ENCODE data around the gene SVIL.

The SVIL gene

GRCh38 chr10:29559996-29560395 is 74.8 kb downstream of the SVIL start:
- no peak overlapping the region for H4K8ac ChIP-seq (ENCODE audit: low read depth, low read length)
- no peak overlapping the region for H4K91ac ChIP-seq (ENCODE audit: low read depth, low read length)
- H3K4me3 ChIP-seq (ENCODE audit: low read depth, low read length), result no peak overlapping the region
- H2AFZ ChIP-seq (ENCODE audit: insufficient read depth, low read length, poor library complexity), result no peak overlapping the region
- DNase-seq, result no peak
- no peaks in the 10 kb centered on the region for H3K79me2 ChIP-seq (ENCODE audit: control insufficient read depth, insufficient read depth, low read length, poor library complexity)
- no peak overlapping the region for H3K4ac ChIP-seq (ENCODE audit: low read depth, low read length)
- H3K79me1 ChIP-seq (ENCODE audit: low read length), result no peaks in the 10 kb centered on the region
- H3K36me3 ChIP-seq (ENCODE audit: control insufficient read depth in 1 of 2, insufficient read depth in 2 of 2, low read length in 2 of 2), result peaks cover 0 to 4% of the 10 kb centered on the region in 2 experiments
- H3K18ac ChIP-seq (ENCODE audit: low read length), result no peak overlapping the region
- no peak overlapping the region for H3K27ac ChIP-seq (ENCODE audit: low read depth, low read length)
- no peak overlapping the region for H2BK120ac ChIP-seq (ENCODE audit: insufficient read depth, low read length, poor library complexity)
- WGBS (ENCODE audit: extremely low coverage, insufficient coverage, insufficient read length), result no CpG with 5 or more reads among the region's 4 CpGs
- H2BK5ac ChIP-seq (ENCODE audit: low read depth, low read length, poor library complexity), result no peak overlapping the region
- no peak overlapping the region for H4K12ac ChIP-seq (ENCODE audit: low read depth, low read length)
- H3K27me3 ChIP-seq (ENCODE audit: insufficient read depth, low read length), result no peaks in the 10 kb centered on the region
- peaks cover 5 to 11% of the 10 kb centered on the region in 2 experiments for H3K4me1 ChIP-seq (ENCODE audit: control insufficient read depth in 1 of 2, insufficient read depth in 2 of 2, low read length in 2 of 2)
- no peak overlapping the region for H3K4me2 ChIP-seq (ENCODE audit: low read length)
- no peak overlapping the region for H3K23ac ChIP-seq (ENCODE audit: low read length)
- H3K9ac ChIP-seq (ENCODE audit: low read length), result no peak overlapping the region
- H2BK12ac ChIP-seq (ENCODE audit: low read length), result no peak overlapping the region
- no peak overlapping the region for H3K14ac ChIP-seq (ENCODE audit: low read length)
- H2AK5ac ChIP-seq (ENCODE audit: low read length), result no peak overlapping the region
- H3K9me3 ChIP-seq (ENCODE audit: insufficient read depth, low read depth, low read length), result peaks cover 2% of the 10 kb centered on the region

GRCh38 chr10:29557665-29558064 is 77.1 kb downstream of the SVIL start:
- Histone ChIP-seq H3K27me3 (ENCODE audit: insufficient read depth, low read length) (no peaks in the 10 kb centered on the region), H3K18ac (ENCODE audit: low read length) (no peak overlapping the region), H3K9me3 (ENCODE audit: insufficient read depth, low read depth, low read length) (peaks cover 2% of the 10 kb centered on the region), H2BK120ac (ENCODE audit: insufficient read depth, low read length, poor library complexity) (no peak overlapping the region), H3K79me1 (ENCODE audit: low read length) (no peaks in the 10 kb centered on the region), H3K4me1 (ENCODE audit: control insufficient read depth in 1 of 2, insufficient read depth in 2 of 2, low read length in 2 of 2) (peaks cover 8 to 14% of the 10 kb centered on the region in 2 experiments), H4K91ac (ENCODE audit: low read depth, low read length) (no peak overlapping the region), H2AK5ac (ENCODE audit: low read length) (no peak overlapping the region), H3K14ac (ENCODE audit: low read length) (no peak overlapping the region), H2AFZ (ENCODE audit: insufficient read depth, low read length, poor library complexity) (no peak overlapping the region), H3K9ac (ENCODE audit: low read length) (no peak overlapping the region), H4K12ac (ENCODE audit: low read depth, low read length) (no peak overlapping the region), H3K36me3 (ENCODE audit: control insufficient read depth in 1 of 2, insufficient read depth in 2 of 2, low read length in 2 of 2) (peaks cover 8 to 9% of the 10 kb centered on the region in 2 experiments), H3K79me2 (ENCODE audit: control insufficient read depth, insufficient read depth, low read length, poor library complexity) (no peaks in the 10 kb centered on the region), H2BK12ac (ENCODE audit: low read length) (no peak overlapping the region), H4K8ac (ENCODE audit: low read depth, low read length) (no peak overlapping the region), H3K23ac (ENCODE audit: low read length) (no peak overlapping the region), H3K4me3 (ENCODE audit: low read depth, low read length) (no peak overlapping the region), H3K4ac (ENCODE audit: low read depth, low read length) (no peak overlapping the region), H2BK5ac (ENCODE audit: low read depth, low read length, poor library complexity) (no peak overlapping the region), H3K4me2 (ENCODE audit: low read length) (no peak overlapping the region), H3K27ac (ENCODE audit: low read depth, low read length) (no peak overlapping the region)
- DNase-seq, result no peak
- no CpG with 5 or more reads among the region's 3 CpGs for WGBS (ENCODE audit: extremely low coverage, insufficient coverage, insufficient read length)

- H2BK120ac ChIP-seq (ENCODE audit: insufficient read depth, low read length, poor library complexity), result no peak overlapping the region
- H3K27me3 ChIP-seq (ENCODE audit: insufficient read depth, low read length), result no peaks in the 10 kb centered on the region
- no peak overlapping the region for H2AFZ ChIP-seq (ENCODE audit: insufficient read depth, low read length, poor library complexity)
- peaks cover 15% of the 10 kb centered on the region in 2 experiments for H3K36me3 ChIP-seq (ENCODE audit: control insufficient read depth in 1 of 2, insufficient read depth in 2 of 2, low read length in 2 of 2)
- H3K27ac ChIP-seq (ENCODE audit: low read depth, low read length), result peak overlapping the region; percentile 73
- no peak overlapping the region for H3K14ac ChIP-seq (ENCODE audit: low read length)
- H4K91ac ChIP-seq (ENCODE audit: low read depth, low read length), result no peak overlapping the region
- peak overlapping the region; percentile 11 for H3K4me2 ChIP-seq (ENCODE audit: low read length)
- peaks cover 8 to 14% of the 10 kb centered on the region in 2 experiments for H3K4me1 ChIP-seq (ENCODE audit: control insufficient read depth in 1 of 2, insufficient read depth in 2 of 2, low read length in 2 of 2)
- no peaks in the 10 kb centered on the region for H3K79me1 ChIP-seq (ENCODE audit: low read length)
- no peak overlapping the region for H2AK5ac ChIP-seq (ENCODE audit: low read length)
- no peak overlapping the region for H3K23ac ChIP-seq (ENCODE audit: low read length)
- no peak overlapping the region for H3K4me3 ChIP-seq (ENCODE audit: low read depth, low read length)
- no peak overlapping the region for H3K4ac ChIP-seq (ENCODE audit: low read depth, low read length)
- no CpG with 5 or more reads among the region's 8 CpGs for WGBS (ENCODE audit: extremely low coverage, insufficient coverage, insufficient read length)
- DNase-seq, result peak; percentile 22 to 41
- H2BK5ac ChIP-seq (ENCODE audit: low read depth, low read length, poor library complexity), result no peak overlapping the region
- H3K79me2 ChIP-seq (ENCODE audit: control insufficient read depth, insufficient read depth, low read length, poor library complexity), result no peaks in the 10 kb centered on the region
- H4K8ac ChIP-seq (ENCODE audit: low read depth, low read length), result no peak overlapping the region
- no peak overlapping the region for H3K9ac ChIP-seq (ENCODE audit: low read length)
- peaks cover 2% of the 10 kb centered on the region for H3K9me3 ChIP-seq (ENCODE audit: insufficient read depth, low read depth, low read length)
- no peak overlapping the region for H3K18ac ChIP-seq (ENCODE audit: low read length)
- no peak overlapping the region for H4K12ac ChIP-seq (ENCODE audit: low read depth, low read length)
- H2BK12ac ChIP-seq (ENCODE audit: low read length), result no peak overlapping the region
Measured at GRCh38 chr10:29555746-29556481, 78.9 kb downstream of the SVIL start.

GRCh38 chr10:29555091-29555745 is 79.6 kb downstream of the SVIL start:
- Histone ChIP-seq H3K79me1 (ENCODE audit: low read length) (no peaks in the 10 kb centered on the region), H4K12ac (ENCODE audit: low read depth, low read length) (no peak overlapping the region), H3K9me3 (ENCODE audit: insufficient read depth, low read depth, low read length) (peaks cover 2% of the 10 kb centered on the region), H3K4ac (ENCODE audit: low read depth, low read length) (no peak overlapping the region), H2AK5ac (ENCODE audit: low read length) (no peak overlapping the region), H3K79me2 (ENCODE audit: control insufficient read depth, insufficient read depth, low read length, poor library complexity) (no peaks in the 10 kb centered on the region), H3K18ac (ENCODE audit: low read length) (no peak overlapping the region), H2BK5ac (ENCODE audit: low read depth, low read length, poor library complexity) (no peak overlapping the region), H3K36me3 (ENCODE audit: control insufficient read depth in 1 of 2, insufficient read depth in 2 of 2, low read length in 2 of 2) (peaks cover 22% of the 10 kb centered on the region in 2 experiments), H4K91ac (ENCODE audit: low read depth, low read length) (no peak overlapping the region), H3K4me2 (ENCODE audit: low read length) (no peak overlapping the region), H3K23ac (ENCODE audit: low read length) (no peak overlapping the region), H2AFZ (ENCODE audit: insufficient read depth, low read length, poor library complexity) (no peak overlapping the region), H4K8ac (ENCODE audit: low read depth, low read length) (no peak overlapping the region), H3K14ac (ENCODE audit: low read length) (no peak overlapping the region), H3K4me3 (ENCODE audit: low read depth, low read length) (no peak overlapping the region), H3K4me1 (ENCODE audit: control insufficient read depth in 1 of 2, insufficient read depth in 2 of 2, low read length in 2 of 2) (peaks cover 8 to 14% of the 10 kb centered on the region in 2 experiments), H3K27me3 (ENCODE audit: insufficient read depth, low read length) (no peaks in the 10 kb centered on the region), H3K27ac (ENCODE audit: low read depth, low read length) (peak overlapping the region; percentile 7), H3K9ac (ENCODE audit: low read length) (no peak overlapping the region), H2BK12ac (ENCODE audit: low read length) (no peak overlapping the region), H2BK120ac (ENCODE audit: insufficient read depth, low read length, poor library complexity) (no peak overlapping the region)
- DNase-seq, result no peak
- no CpG with 5 or more reads among the region's 6 CpGs for WGBS (ENCODE audit: extremely low coverage, insufficient coverage, insufficient read length)

Measured in trophoblast cell (in vitro differentiated cells and primary cell).